ENCODE measurements around the gene CKMT2.

DNA sequence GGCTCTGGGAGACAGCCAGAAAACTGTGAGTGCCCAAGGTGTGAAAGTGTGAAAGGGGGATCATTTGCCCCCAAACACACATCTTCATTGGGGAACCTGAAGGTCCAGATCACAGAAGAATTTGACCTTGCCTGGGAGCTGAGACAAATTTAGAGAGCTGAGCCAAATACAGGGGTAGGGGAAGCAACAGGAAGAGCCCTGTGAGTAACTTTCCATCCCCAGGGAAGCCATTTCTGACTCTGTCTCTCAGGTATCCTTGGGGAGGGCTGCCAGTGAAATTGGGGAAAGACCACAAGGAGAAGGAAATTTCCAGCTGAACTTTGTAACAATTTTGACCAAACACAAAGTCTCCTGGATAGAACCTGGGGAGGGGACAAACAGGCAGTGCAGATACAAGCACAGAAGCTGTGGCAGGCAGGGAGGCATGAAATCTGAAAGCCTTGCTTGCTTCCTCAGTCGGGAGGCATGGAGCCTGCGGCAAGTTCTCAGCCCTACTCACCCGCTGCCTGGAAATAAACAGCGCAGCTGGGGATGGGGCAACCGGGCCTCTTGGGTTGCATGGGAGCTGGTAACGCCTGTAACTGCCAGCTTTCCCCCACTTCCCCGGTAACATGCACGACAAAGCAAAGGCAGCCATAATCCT, 36.8 kb downstream of the CKMT2 start:
- no peak for TF ChIP-seq EZH2 (IDR thresholded peaks at IDR 0.05; ENCODE audit: low read length, missing control alignments)
- TF ChIP-seq, protein P1, sequence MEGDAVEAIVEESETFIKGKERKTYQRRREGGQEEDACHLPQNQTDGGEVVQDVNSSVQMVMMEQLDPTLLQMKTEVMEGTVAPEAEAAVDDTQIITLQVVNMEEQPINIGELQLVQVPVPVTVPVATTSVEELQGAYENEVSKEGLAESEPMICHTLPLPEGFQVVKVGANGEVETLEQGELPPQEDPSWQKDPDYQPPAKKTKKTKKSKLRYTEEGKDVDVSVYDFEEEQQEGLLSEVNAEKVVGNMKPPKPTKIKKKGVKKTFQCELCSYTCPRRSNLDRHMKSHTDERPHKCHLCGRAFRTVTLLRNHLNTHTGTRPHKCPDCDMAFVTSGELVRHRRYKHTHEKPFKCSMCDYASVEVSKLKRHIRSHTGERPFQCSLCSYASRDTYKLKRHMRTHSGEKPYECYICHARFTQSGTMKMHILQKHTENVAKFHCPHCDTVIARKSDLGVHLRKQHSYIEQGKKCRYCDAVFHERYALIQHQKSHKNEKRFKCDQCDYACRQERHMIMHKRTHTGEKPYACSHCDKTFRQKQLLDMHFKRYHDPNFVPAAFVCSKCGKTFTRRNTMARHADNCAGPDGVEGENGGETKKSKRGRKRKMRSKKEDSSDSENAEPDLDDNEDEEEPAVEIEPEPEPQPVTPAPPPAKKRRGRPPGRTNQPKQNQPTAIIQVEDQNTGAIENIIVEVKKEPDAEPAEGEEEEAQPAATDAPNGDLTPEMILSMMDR (conservative IDR thresholded peaks at IDR 0.05 in 1 of 2, IDR thresholded peaks at IDR 0.05 in 1 of 2; ENCODE audit: low read depth in 1 of 2, low read length in 2 of 2), result no peak

All from fibroblast of lung (primary cell).